IMR-90 (cell line): ENCODE data around the gene GTF2H1. TPM values are rescaled to one million over a fixed set of nuclear protein-coding genes. Genes with fewer than 3 reads are reported as not detected.

ENCODE experiments used
- ATAC-seq: fragments of 200-7000 bp; cut with Tn5 transposase; 2 replicates; pipeline ENCODE4 v1.9.1; 2020; ENCODE audit warnings: low read depth, mild to moderate bottlenecking, moderate library complexity
- BruUV-seq: library from RNA; stranded (reverse); fragments of 400-500 nt; replicated peaks from 2 replicates; lab custom pipeline; 2021; lab: Mats Ljungman, UMichigan
- CTCF ChIA-PET: fragments of 300-600 bp; formaldehyde crosslinking; extraction: SDS; loops from one replicate; lab custom pipeline; 2021; ENCODE audit warnings: antibody characterized with exemption; lab: Yijun Ruan, JAX
- POLR2A ChIA-PET: fragments of 300-600 bp; sonication (Branson Sonifier 250); formaldehyde crosslinking; loops from one replicate; lab custom pipeline; 2022; ENCODE audit warnings: antibody characterized with exemption; ENCODE audit not compliant: unreplicated experiment; lab: Charles Lee
- DNase-seq: peaks from one replicate; pipeline ENCODE4 v3.0.0; 2013
- H2AFZ ChIP-seq: replicated peaks from 2 replicates; pipeline ENCODE3; 2013; ENCODE audit warnings: low read length, mild to moderate bottlenecking; ENCODE audit not compliant: poor library complexity
- H2AK5ac ChIP-seq: 2 replicates; pipeline ENCODE4 v1.6.1; 2013; ENCODE audit warnings: low read depth, low read length, inconsistent platforms
- H2AK9ac ChIP-seq: replicated peaks from 2 replicates; pipeline ENCODE3; 2013; ENCODE audit warnings: mild to moderate bottlenecking, low read depth, low read length, moderate library complexity; ENCODE audit not compliant: poor library complexity
- H2BK120ac ChIP-seq: 2 replicates; pipeline ENCODE4 v1.6.1; 2013; ENCODE audit warnings: low read depth, low read length, inconsistent platforms
- H2BK15ac ChIP-seq: 3 replicates; pipeline ENCODE4 v1.6.1; 2013; ENCODE audit warnings: low read depth, low read length, inconsistent platforms
- H2BK20ac ChIP-seq: 2 replicates; pipeline ENCODE4 v1.6.1; 2013; ENCODE audit warnings: low read depth, mild to moderate bottlenecking, inconsistent platforms, low read length, moderate library complexity
- H2BK5ac ChIP-seq: 2 replicates; pipeline ENCODE4 v1.6.1; 2013; ENCODE audit warnings: mild to moderate bottlenecking, low read depth, low read length, inconsistent platforms; ENCODE audit not compliant: poor library complexity, severe bottlenecking
- H3K14ac ChIP-seq: replicated peaks from 2 replicates; pipeline ENCODE4 v1.6.1; 2013; ENCODE audit warnings: low read depth, low read length, inconsistent platforms
- H3K18ac ChIP-seq: 2 replicates; pipeline ENCODE4 v1.6.1; 2013; ENCODE audit warnings: low read depth, low read length, control low read depth
- H3K23ac ChIP-seq: 2 replicates; pipeline ENCODE4 v1.6.1; 2013; ENCODE audit warnings: low read depth, low read length, inconsistent platforms
- H3K27ac ChIP-seq: 2 replicates; pipeline ENCODE4 v1.5.1; 2013; ENCODE audit warnings: mild to moderate bottlenecking, control low read depth, low read length; ENCODE audit not compliant: insufficient read depth
- H3K27me3 ChIP-seq: 2 replicates; pipeline ENCODE4 v1.6.1; 2013; ENCODE audit warnings: low read length; ENCODE audit not compliant: control insufficient read depth, insufficient read depth
- H3K36me3 ChIP-seq: 2 replicates; pipeline ENCODE4 v1.6.1; 2013; ENCODE audit warnings: low read length, mixed read lengths; ENCODE audit not compliant: control insufficient read depth, insufficient read depth
- H3K4ac ChIP-seq: 2 replicates; pipeline ENCODE4 v1.6.1; 2013; ENCODE audit warnings: low read depth, low read length, inconsistent platforms
- H3K4me1 ChIP-seq: 2 replicates; pipeline ENCODE4 v1.6.1; 2013; ENCODE audit warnings: low read length, mixed read lengths; ENCODE audit not compliant: control insufficient read depth, insufficient read depth
- H3K4me2 ChIP-seq: 2 replicates; pipeline ENCODE4 v1.6.1; 2013; ENCODE audit warnings: low read depth, mild to moderate bottlenecking, control low read depth, low read length, moderate library complexity
- H3K4me3 ChIP-seq: 2 replicates; pipeline ENCODE4 v1.5.1; 2013; ENCODE audit warnings: low read depth, mild to moderate bottlenecking, control low read depth, low read length, moderate library complexity; ENCODE audit not compliant: insufficient read depth
- H3K56ac ChIP-seq: 2 replicates; pipeline ENCODE4 v1.6.1; 2013; ENCODE audit warnings: low read length, inconsistent platforms; ENCODE audit not compliant: insufficient read depth; ENCODE audit errors: extremely low read depth
- H3K79me1 ChIP-seq, 2 experiments: 2 replicates each; pipeline ENCODE4 v1.6.1; 2013; ENCODE audit warnings: low read length in 2 of 2, inconsistent platforms in 1 of 2, low read depth in 1 of 2
- H3K9ac ChIP-seq: 2 replicates; pipeline ENCODE4 v1.6.1; 2013; ENCODE audit warnings: low read depth, low read length, control low read depth
- H3K9me1 ChIP-seq: 2 replicates; pipeline ENCODE4 v1.6.1; 2013; ENCODE audit warnings: low read length, inconsistent platforms; ENCODE audit not compliant: insufficient read depth
- H3K9me3 ChIP-seq: 2 replicates; pipeline ENCODE4 v1.6.1; 2013; ENCODE audit warnings: low read length; ENCODE audit not compliant: control insufficient read depth, insufficient read depth
- H4K20me1 ChIP-seq: 2 replicates; pipeline ENCODE4 v1.6.1; 2013; ENCODE audit warnings: low read length, inconsistent platforms; ENCODE audit not compliant: insufficient read depth
- H4K5ac ChIP-seq: 2 replicates; pipeline ENCODE4 v1.6.1; 2013; ENCODE audit warnings: mild to moderate bottlenecking, low read depth, low read length, control low read depth
- H4K8ac ChIP-seq, 2 experiments: 2 replicates each; pipeline ENCODE4 v1.6.1; 2013; ENCODE audit warnings: low read depth in 2 of 2, low read length in 2 of 2, control low read depth in 1 of 2, inconsistent platforms in 1 of 2
- H4K91ac ChIP-seq: 2 replicates; pipeline ENCODE4 v1.6.1; 2013; ENCODE audit warnings: low read depth, low read length, inconsistent platforms; ENCODE audit not compliant: insufficient read depth
- BHLHE40 ChIP-seq: fragments of 150-350 bp; IDR thresholded peaks from 2 replicates; pipeline ENCODE4 v1.6.1; 2016; ENCODE audit warnings: mild to moderate bottlenecking, low read depth, low read length
- CEBPB ChIP-seq: IDR thresholded peaks from 2 replicates; pipeline ENCODE4 v1.6.1; 2012; ENCODE audit warnings: low read depth, low read length, improper control_type of control experiment
- CHD1 ChIP-seq: IDR thresholded peaks from 2 replicates; pipeline ENCODE4 v1.6.1; 2012; ENCODE audit warnings: low read depth, low read length, improper control_type of control experiment
- ELK1 ChIP-seq: fragments of 150-350 bp; IDR thresholded peaks from 2 replicates; pipeline ENCODE4 v1.6.1; 2016; ENCODE audit warnings: low read depth, mild to moderate bottlenecking, low read length, moderate library complexity, borderline replicate concordance
- FOS ChIP-seq: fragments of 150-350 bp; IDR thresholded peaks from 2 replicates; pipeline ENCODE4 v1.6.1; 2016; ENCODE audit warnings: low read depth, low read length
- MAFK ChIP-seq: IDR thresholded peaks from 2 replicates; pipeline ENCODE4 v1.6.1; 2012; ENCODE audit warnings: low read depth, low read length, improper control_type of control experiment
- MAZ ChIP-seq: IDR thresholded peaks from 2 replicates; pipeline ENCODE4 v1.6.1; 2012; ENCODE audit warnings: low read depth, mild to moderate bottlenecking, low read length, improper control_type of control experiment, moderate library complexity, borderline replicate concordance
- MXI1 ChIP-seq: IDR thresholded peaks from 2 replicates; pipeline ENCODE4 v1.6.1; 2012; ENCODE audit warnings: low read depth, mild to moderate bottlenecking, low read length, moderate library complexity, borderline replicate concordance
- NFE2L2 ChIP-seq: fragments of 150-350 bp; IDR thresholded peaks from 2 replicates; pipeline ENCODE4 v1.6.1; 2016; ENCODE audit warnings: low read depth, mild to moderate bottlenecking, low read length
- POLR2A ChIP-seq: IDR thresholded peaks from 2 replicates; pipeline ENCODE4 v1.6.1; 2012; ENCODE audit warnings: mild to moderate bottlenecking, low read depth, low read length
- RAD21 ChIP-seq: IDR thresholded peaks from 2 replicates; pipeline ENCODE4 v1.6.1; 2012; ENCODE audit warnings: low read length, improper control_type of control experiment
- RCOR1 ChIP-seq: IDR thresholded peaks from 2 replicates; pipeline ENCODE4 v1.6.1; 2012; ENCODE audit warnings: mild to moderate bottlenecking, low read length, improper control_type of control experiment; ENCODE audit not compliant: insufficient replicate concordance
- RFX5 ChIP-seq: IDR thresholded peaks from 2 replicates; pipeline ENCODE4 v1.8.0; 2012; ENCODE audit warnings: low read depth, mild to moderate bottlenecking, low read length, moderate library complexity
- SMC3 ChIP-seq: fragments of 150-350 bp; IDR thresholded peaks from 2 replicates; pipeline ENCODE4 v1.6.1; 2016; ENCODE audit warnings: low read depth, mild to moderate bottlenecking, antibody characterized with exemption, low read length, moderate library complexity
- WGBS, 2 experiments: methylation state at CpG; one replicate each; pipeline versions ENCODE4 v1.1.5 to v1.1.7; 2013; ENCODE audit warnings: missing lambda C conversion rate in 2 of 2; ENCODE audit not compliant: insufficient read length in 1 of 2; ENCODE audit errors: extremely low coverage in 2 of 2; 5-methylcytosine and 5-hydroxymethylcytosine counted together
- dilution Hi-C: fragments of 300-500 bp; cut with HindIII; formaldehyde crosslinking; loops from one replicate; pipeline ENCODE4 v1.14.3; 2018; ENCODE audit warnings: low sequenced_read_pairs; ENCODE audit not compliant: unreplicated experiment
- in situ Hi-C: fragments of 300-500 bp; cut with MboI; formaldehyde crosslinking; loops from 3 replicates; pipeline ENCODE4 v1.14.3; 2019; ENCODE audit warnings: low sequenced_read_pairs, inconsistent platforms, mixed read lengths
- intact Hi-C: fragments of 100-400 bp; cut with micrococcal nuclease; formaldehyde crosslinking; loops from 2 replicates; pipeline ENCODE4 v1.10.0; 2022
- polyA plus RNA-seq, 3 experiments: library from polyadenylated mRNA; depleted of rRNA; stranded (reverse); fragments of >200 nt; gene quantifications; 2 replicates each; pipeline ENCODE4 v1.2.3, GENCODE V29; 2012; ENCODE audit warnings: low replicate concordance in 1 of 3
- total RNA-seq: library from RNA; depleted of rRNA; stranded (reverse); fragments of >200 nt; gene quantifications from 2 replicates; pipeline ENCODE4 v1.2.3, GENCODE V29; 2012
- TF ChIP-seq, protein P1 (sequence below): conservative IDR thresholded peaks from 2 replicates; pipeline ENCODE4 v1.5.1; 2012; ENCODE audit warnings: mild to moderate bottlenecking, low read depth, low read length, improper control_type of control experiment
- TF ChIP-seq, protein P2 (sequence below): fragments of 150-350 bp; IDR thresholded peaks from 2 replicates; pipeline ENCODE4 v1.6.1; 2017; ENCODE audit warnings: mild to moderate bottlenecking, antibody characterized with exemption, low read length, low read depth

The GTF2H1 gene
- total and polyA plus RNA-seq, 2 of the 4 experiments (the other 2 are of a cell fraction), result 25.0 to 67.0 TPM

GRCh38 chr11:18369398-18369797 is 47.0 kb downstream of the GTF2H1 start:
- TF ChIP-seq CEBPB (no peak), BHLHE40 (no peak), RCOR1 (no peak), CHD1 (no peak), MAFK (no peak), RAD21 (no peak), RFX5 (no peak), MXI1 (no peak), NFE2L2 (no peak), MAZ (no peak), SMC3 (no peak), FOS (no peak), POLR2A (no peak), ELK1 (no peak)
- TF ChIP-seq, protein P1, sequence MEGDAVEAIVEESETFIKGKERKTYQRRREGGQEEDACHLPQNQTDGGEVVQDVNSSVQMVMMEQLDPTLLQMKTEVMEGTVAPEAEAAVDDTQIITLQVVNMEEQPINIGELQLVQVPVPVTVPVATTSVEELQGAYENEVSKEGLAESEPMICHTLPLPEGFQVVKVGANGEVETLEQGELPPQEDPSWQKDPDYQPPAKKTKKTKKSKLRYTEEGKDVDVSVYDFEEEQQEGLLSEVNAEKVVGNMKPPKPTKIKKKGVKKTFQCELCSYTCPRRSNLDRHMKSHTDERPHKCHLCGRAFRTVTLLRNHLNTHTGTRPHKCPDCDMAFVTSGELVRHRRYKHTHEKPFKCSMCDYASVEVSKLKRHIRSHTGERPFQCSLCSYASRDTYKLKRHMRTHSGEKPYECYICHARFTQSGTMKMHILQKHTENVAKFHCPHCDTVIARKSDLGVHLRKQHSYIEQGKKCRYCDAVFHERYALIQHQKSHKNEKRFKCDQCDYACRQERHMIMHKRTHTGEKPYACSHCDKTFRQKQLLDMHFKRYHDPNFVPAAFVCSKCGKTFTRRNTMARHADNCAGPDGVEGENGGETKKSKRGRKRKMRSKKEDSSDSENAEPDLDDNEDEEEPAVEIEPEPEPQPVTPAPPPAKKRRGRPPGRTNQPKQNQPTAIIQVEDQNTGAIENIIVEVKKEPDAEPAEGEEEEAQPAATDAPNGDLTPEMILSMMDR, result no peak
- TF ChIP-seq, protein P2, sequence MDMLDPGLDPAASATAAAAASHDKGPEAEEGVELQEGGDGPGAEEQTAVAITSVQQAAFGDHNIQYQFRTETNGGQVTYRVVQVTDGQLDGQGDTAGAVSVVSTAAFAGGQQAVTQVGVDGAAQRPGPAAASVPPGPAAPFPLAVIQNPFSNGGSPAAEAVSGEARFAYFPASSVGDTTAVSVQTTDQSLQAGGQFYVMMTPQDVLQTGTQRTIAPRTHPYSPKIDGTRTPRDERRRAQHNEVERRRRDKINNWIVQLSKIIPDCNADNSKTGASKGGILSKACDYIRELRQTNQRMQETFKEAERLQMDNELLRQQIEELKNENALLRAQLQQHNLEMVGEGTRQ, result no peak
- no peak overlapping the region for H3K9ac ChIP-seq
- no peak overlapping the region for H3K56ac ChIP-seq
- H2BK5ac ChIP-seq, result no peak overlapping the region
- no peak overlapping the region for H3K14ac ChIP-seq
- ChIA-PET CTCF (no interaction called here), POLR2A (no interaction called here)
- H3K18ac ChIP-seq, result no peak overlapping the region
- H2BK20ac ChIP-seq, result no peak overlapping the region
- H3K27me3 ChIP-seq, result no peaks in the 10 kb centered on the region
- BruUV-seq, result no TSS peak
- no peak overlapping the region for H4K91ac ChIP-seq
- H2AFZ ChIP-seq, result no peak overlapping the region
- H4K8ac ChIP-seq, result no peak overlapping the region; a peak in 1 of 4 replicates
- DNase-seq (no peak), ATAC-seq (no peak)
- in situ Hi-C loops, result no loop called here
- no peak overlapping the region for H3K27ac ChIP-seq
- no peak overlapping the region for H2BK15ac ChIP-seq
- WGBS, 2 experiments, result 100% methylated on average over 1 of the region's 2 CpGs; no CpG with 5 or more reads in 1 of the 2 experiments
- H3K9me1 ChIP-seq, result 0 out of 2 replicates have a peak, but pooled peaks cover 4% of the 10 kb centered on the region
- no peak overlapping the region for H2AK9ac ChIP-seq
- H4K20me1 ChIP-seq, result no peaks in the 10 kb centered on the region
- no peaks in the 10 kb centered on the region for H3K9me3 ChIP-seq
- intact Hi-C loops, result no loop called here
- no peaks in the 10 kb centered on the region; the same call in 1 of the 2 replicates for H3K4me1 ChIP-seq
- no peak overlapping the region for H4K5ac ChIP-seq
- H3K4me2 ChIP-seq, result no peak overlapping the region
- H3K23ac ChIP-seq, result 0 out of 2 replicates have a peak overlapping the region, but pooled peaks have one; percentile 4
- no peak overlapping the region for H3K4ac ChIP-seq
- H3K79me1 ChIP-seq, result peaks cover 3 to 6% of the 10 kb centered on the region in 2 experiments; a peak in 2 of 4 replicates
- H3K36me3 ChIP-seq, result peaks cover 15% of the 10 kb centered on the region
- H2BK120ac ChIP-seq, result no peak overlapping the region
- dilution Hi-C loops, result no loop called here
- no peak overlapping the region for H3K4me3 ChIP-seq
- H2AK5ac ChIP-seq, result no peak overlapping the region
